Hematopoietic multipotent progenitor cell treated with erythropoietin and hydrocortisone succinate and interleukin-3 and kit ligand, for 17 days (in vitro differentiated cells): ENCODE measurements around the gene GPRC5C.
"Not testable (repeated sequence)": the region's sequence is repeated elsewhere in the genome, so short reads cannot be mapped to it uniquely, and the experiment has no call there.

Experiments
- DNase-seq: peaks from one replicate; pipeline ENCODE4 v3.0.0-alpha.2; 2015; ENCODE audit warnings: low spot score

The GPRC5C gene

DNA sequence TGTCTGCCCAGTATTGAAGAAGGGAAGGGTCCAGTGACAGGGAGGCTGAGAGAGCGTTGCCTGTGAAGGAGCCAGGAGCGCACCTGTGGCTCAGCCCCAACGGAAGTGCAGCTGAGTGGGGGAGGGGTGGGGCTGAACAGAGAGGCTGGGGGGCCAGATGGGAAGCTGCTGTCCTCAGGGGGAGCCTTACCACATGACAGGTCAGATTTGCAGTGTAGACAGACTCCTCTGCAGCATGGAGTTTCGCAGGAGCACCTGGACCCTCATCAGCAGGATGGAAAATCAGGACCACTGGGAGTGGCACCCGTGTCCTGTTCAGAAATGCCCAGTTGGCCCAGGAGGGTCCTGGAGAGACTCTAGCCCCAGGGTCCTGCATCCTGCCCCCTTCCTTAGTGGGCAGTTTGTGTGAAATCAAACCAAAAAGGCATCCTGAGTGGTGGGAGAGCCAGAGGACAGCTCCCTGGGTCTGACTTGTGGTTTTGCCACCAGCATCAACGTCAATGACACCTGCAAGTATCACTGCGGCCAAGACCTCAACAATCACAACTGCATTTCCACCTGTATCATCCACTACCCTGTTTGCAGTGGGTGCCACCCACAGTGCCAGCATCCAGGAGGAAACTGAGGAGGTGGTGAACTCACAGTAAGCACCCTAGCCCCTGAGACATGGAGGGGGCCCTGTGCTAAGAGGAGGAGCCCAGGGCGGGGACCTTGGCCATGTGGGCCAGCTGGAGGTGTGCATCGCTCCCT, 42.3 kb downstream of the GPRC5C start:
- no peak for DNase-seq

DNA sequence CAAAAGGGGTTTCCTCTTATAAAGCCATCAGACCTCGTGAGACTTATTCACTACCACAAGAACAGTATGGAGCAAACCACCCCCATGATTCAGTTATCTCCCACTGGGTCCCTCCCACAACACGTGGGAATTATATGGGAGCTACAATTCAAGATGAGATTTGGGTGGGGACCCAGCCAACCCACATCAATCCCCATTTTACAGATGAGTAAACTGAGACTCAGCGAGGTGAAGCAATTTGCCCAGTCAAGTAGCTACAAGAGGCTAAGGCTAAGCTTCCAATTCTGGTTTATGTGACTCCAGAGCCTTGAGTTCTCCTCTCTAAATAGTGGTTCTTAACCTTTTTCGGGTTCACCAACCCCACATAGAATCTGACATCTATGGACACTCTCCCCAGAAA, 43.3 kb downstream of the GPRC5C start:
- no peak for DNase-seq

DNA sequence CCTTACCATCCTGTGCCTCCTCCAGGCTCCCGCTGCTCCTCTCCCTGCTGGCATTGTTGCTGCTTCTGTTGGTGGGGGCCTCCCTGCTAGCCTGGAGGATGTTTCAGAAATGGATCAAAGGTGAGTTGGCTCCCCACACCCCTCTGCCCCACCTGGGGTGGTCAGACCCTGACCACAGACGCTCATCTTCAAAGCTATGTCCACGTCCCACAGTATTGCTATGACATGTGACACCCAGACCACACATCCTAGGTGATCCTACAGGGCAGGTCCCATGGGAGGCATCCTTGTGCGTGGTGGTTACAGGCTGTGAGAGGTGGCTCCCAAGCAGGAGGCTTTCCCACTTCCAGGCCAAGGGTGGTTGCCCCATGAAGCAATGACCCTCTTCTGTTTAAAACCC, 45.5 kb downstream of the GPRC5C start:
- no peak for DNase-seq

DNA sequence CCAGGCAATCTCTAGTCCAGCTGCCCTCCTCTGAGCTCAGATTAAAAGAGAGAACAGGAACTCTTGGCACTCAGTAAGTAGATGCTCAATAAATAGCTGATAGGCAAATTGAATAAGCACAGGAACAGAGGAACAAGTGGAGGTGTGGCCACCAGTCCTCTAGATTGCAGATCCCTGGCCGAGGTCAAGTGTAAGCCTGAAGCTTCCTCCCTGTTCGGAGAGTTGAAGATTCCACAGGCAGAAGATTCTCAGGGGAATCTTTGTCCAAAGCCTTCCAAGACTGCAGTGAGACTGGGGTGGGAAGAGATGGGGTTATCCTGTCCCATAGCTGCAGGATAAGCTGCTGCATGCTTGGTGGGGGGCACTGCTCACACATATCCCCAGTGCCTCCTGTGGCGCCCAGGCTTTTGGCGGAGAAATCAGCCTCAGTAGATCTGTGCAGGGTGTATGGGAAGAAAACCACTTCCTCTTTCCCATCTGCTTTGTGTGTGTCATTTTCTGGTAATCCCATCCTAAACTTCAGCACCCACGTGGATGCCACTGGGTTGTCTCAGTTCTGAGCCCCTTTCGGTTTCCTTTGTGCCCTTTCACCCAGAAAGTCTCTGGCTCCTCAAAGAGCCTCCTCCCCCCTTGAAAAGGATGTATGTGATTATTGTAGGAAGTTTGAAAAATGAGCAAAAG, 46.7 kb downstream of the GPRC5C start:
- DNase-seq: no peak

GRCh38 chr17:74480290-74480689, 48.4 kb downstream of the GPRC5C start:
- DNase-seq: no peak

DNA sequence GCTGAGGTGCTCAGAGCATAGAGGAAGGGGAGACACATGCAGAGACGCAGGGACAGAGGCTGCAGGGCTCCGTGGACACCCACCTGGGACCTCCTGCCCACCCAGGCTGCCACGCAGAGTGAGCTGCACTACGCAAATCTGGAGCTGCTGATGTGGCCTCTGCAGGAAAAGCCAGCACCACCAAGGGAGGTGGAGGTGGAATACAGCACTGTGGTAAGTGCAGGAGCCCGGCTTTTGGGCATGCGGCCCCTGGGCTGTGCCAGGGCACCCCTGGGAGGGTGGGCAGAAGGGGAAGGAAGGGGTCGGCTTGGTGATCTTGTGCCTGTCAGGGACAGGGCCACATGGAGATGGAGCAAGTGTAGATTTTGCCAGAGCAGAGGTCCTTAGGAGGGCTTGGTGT, 49.7 kb downstream of the GPRC5C start:
- DNase-seq: no peak

GRCh38 chr17:74484066-74484465, 52.2 kb downstream of the GPRC5C start:
- no peak for DNase-seq

DNA sequence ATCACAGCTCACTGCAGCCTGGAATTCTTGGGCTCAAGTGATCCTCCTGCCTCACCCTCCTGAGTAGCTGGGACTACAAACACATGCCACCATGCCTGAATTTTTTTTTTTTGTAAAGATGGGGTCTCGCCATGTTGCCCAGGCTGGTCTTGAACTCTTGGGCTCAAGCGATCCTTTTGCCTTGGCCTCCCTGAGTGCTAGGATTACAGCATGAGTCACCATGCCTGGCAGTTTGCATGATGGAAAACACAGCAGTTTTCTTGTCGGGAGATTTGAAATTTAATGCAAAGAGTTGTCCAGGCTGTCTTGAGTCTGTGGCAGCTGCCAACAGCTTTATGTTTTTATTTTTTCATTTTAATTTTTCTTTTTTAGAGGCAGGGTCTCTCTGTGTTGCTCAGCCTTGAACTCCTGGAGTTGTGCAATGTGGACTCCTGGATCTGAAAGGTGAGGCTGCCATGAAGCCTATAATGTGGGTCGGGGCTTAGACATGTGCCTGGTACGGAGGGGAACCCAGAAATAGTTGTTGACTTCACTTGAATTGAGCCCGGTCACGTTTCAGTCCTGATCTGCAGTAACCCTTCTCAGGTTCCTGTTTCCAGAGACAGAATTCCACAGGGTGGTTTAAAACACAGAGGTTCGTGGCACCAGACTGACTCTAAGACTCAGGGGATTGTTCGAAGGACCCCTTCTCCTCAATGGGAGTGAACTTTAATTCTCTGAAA, 53.3 kb downstream of the GPRC5C start:
- DNase-seq: no peak

DNA sequence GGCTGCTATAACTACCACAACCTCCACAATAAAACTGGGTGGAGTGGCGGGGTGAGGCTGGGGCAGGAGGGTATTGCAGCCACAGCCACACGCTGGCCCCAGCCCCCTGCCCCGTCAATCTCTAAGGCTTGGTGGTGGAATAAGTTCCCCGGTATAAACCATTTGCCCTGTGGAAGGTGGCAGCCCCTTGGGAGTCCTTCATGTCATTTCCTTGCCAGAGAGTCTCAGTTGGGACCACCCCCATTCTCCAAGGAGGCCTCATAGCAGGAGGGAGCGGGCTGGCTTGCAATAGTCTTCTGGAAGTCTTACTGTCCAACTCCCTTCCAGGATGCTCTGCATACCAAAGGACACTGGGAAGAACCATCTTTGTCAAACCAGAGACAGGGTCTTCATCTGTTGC, 54.0 kb downstream of the GPRC5C start:
- no peak for DNase-seq

GRCh38 chr17:74488276-74488675, 56.4 kb downstream of the GPRC5C start:
- DNase-seq: not testable (repeated sequence)

DNA sequence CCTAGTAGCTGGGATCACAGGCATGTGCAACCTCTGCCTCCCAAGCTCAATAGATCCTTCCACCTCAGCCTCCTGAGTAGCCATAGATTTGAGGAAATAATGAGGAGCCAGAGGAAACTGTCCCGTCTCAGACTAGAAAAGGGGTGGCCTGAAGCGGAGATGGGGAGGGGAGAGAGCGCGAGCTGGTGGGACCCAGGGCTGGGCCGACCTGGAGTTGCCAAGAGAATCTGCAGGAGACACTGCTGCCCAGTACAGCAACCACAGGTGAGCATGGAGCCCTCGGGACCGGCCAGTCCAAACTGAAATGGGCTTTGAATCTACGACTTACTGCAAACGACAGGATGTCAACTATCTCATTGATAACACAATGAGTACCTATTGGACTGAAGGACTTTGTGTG, 58.8 kb downstream of the GPRC5C start:
- DNase-seq: no peak

DNA sequence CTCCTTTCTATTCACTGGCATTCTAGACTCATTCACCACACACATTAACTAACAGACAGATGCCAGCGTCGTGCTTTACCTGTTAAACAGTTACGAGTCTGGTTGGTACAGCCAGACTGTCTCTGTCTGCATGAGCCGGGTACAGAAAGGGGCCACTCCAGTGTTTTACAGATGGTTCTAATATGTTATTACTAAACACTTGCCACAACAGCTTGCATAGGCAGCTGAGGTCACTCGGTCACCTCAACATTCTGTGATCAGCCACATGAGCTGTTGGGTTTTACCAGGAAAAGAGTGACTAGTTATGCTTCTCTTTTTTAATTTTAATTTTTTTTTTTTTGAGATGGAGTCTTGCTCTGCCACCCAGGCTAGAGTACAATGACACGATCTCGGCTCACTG, 59.7 kb downstream of the GPRC5C start:
- DNase-seq: no peak

GRCh38 chr17:74493331-74493833, 61.5 kb downstream of the GPRC5C start:
- DNase-seq: peak; percentile 29
